CD14-positive monocyte (primary cell): ENCODE measurements around the gene TNFRSF18. TPM values are rescaled to one million over a fixed set of nuclear protein-coding genes. Genes with fewer than 3 reads are reported as not detected.

ENCODE experiments used
- DNase-seq, 3 donors: peaks; one replicate each; pipeline ENCODE4 v3.0.0-alpha.2; 2011 to 2022
- H2AFZ ChIP-seq: 2 replicates; pipeline ENCODE4 v1.6.0; 2012; ENCODE audit warnings: mild to moderate bottlenecking, low read depth, low read length, inconsistent platforms; ENCODE audit not compliant: insufficient read depth, poor library complexity, severe bottlenecking
- H3K27ac ChIP-seq, 2 donors: 1 replicate in 1 of 2; 2 replicates in 1 of 2; pipeline ENCODE4 v1.5.1; 2012 to 2013; ENCODE audit warnings: low read length in 2 of 2, control low read depth in 1 of 2, inconsistent platforms in 1 of 2, low read depth in 1 of 2, mild to moderate bottlenecking in 1 of 2
- H3K27me3 ChIP-seq, 2 donors: one replicate each; pipeline versions ENCODE4 v1.6.0 to v1.6.1; 2011 to 2013; ENCODE audit warnings: low read length in 2 of 2; ENCODE audit not compliant: control insufficient read depth in 2 of 2, insufficient read depth in 2 of 2
- H3K36me3 ChIP-seq, 2 donors: replicated peaks in 1 of 2; 1 replicate in 1 of 2; 2 replicates in 1 of 2; pipeline versions ENCODE4 v1.5.1 to v1.6.1; 2012 to 2013; ENCODE audit warnings: low read length in 2 of 2, control low read depth in 1 of 2, inconsistent platforms in 1 of 2, mild to moderate bottlenecking in 1 of 2; ENCODE audit not compliant: insufficient read depth in 2 of 2, control insufficient read depth in 1 of 2
- H3K4me1 ChIP-seq, 2 donors: 1 replicate in 1 of 2; 2 replicates in 1 of 2; pipeline versions ENCODE4 v1.5.1 to v1.6.1; 2012 to 2013; ENCODE audit warnings: low read length in 2 of 2, control low read depth in 1 of 2, inconsistent platforms in 1 of 2, mild to moderate bottlenecking in 1 of 2, moderate library complexity in 1 of 2; ENCODE audit not compliant: insufficient read depth in 2 of 2, control insufficient read depth in 1 of 2
- H3K4me2 ChIP-seq: replicated peaks from 2 replicates; pipeline ENCODE3; 2012; ENCODE audit warnings: low read length, moderate library complexity, mild to moderate bottlenecking; ENCODE audit not compliant: poor library complexity, severe bottlenecking; ENCODE audit errors: extremely low read depth
- H3K4me3 ChIP-seq, 3 experiments: fragments of 200-600 bp in 1 of 3; sonication (generic) in 1 of 3; replicated peaks in 1 of 3; 1 replicate in 2 of 3; 2 replicates in 1 of 3; pipeline ENCODE4 v1.5.1; 2011 to 2013; ENCODE audit warnings: low read length in 3 of 3, mild to moderate bottlenecking in 3 of 3, control low read depth in 2 of 3, low read depth in 2 of 3, inconsistent platforms in 1 of 3, moderate library complexity in 1 of 3
- H3K79me2 ChIP-seq: 2 replicates; pipeline ENCODE4 v1.6.0; 2012; ENCODE audit warnings: mild to moderate bottlenecking, control low read depth, inconsistent platforms, low read length, moderate library complexity; ENCODE audit not compliant: insufficient read depth
- H3K9ac ChIP-seq: 2 replicates; pipeline ENCODE4 v1.6.0; 2017; ENCODE audit warnings: low read length, mild to moderate bottlenecking; ENCODE audit not compliant: insufficient read depth, poor library complexity, severe bottlenecking
- H3K9me3 ChIP-seq, 2 donors: replicated peaks in 1 of 2; 1 replicate in 1 of 2; 2 replicates in 1 of 2; pipeline versions ENCODE4 v1.5.1 to v1.6.1; 2012 to 2013; ENCODE audit warnings: low read length in 2 of 2, control low read depth in 1 of 2; ENCODE audit not compliant: control insufficient read depth in 1 of 2, insufficient read depth in 1 of 2
- H4K20me1 ChIP-seq: 2 replicates; pipeline ENCODE4 v1.6.0; 2012; ENCODE audit warnings: mild to moderate bottlenecking, low read length, control low read depth, moderate library complexity; ENCODE audit not compliant: insufficient read depth
- H3K27ac Mint-ChIP-seq, 7 donors: one replicate each; pipeline ENCODE4 v1.8.0; 2020; ENCODE audit warnings: mild to moderate bottlenecking in 7 of 7, mixed read lengths in 7 of 7, moderate library complexity in 6 of 7, inconsistent platforms in 2 of 7
- H3K27me3 Mint-ChIP-seq, 3 donors: one replicate each; pipeline ENCODE4 v1.8.0; 2021 to 2022; ENCODE audit warnings: low read depth in 3 of 3, mild to moderate bottlenecking in 3 of 3, mixed read lengths in 3 of 3, moderate library complexity in 3 of 3, inconsistent platforms in 1 of 3
- H3K36me3 Mint-ChIP-seq, 2 donors: one replicate each; pipeline ENCODE4 v1.8.0; 2020; ENCODE audit warnings: mixed read lengths in 2 of 2, inconsistent platforms in 1 of 2, mild to moderate bottlenecking in 1 of 2
- H3K4me1 Mint-ChIP-seq: one replicate; pipeline ENCODE4 v1.8.0; 2020; ENCODE audit warnings: mild to moderate bottlenecking, mixed read lengths
- H3K4me3 Mint-ChIP-seq, 2 donors: one replicate each; pipeline ENCODE4 v1.8.0; 2020; ENCODE audit warnings: mild to moderate bottlenecking in 2 of 2, mixed read lengths in 2 of 2, moderate library complexity in 1 of 2
- H3K9me3 Mint-ChIP-seq, 7 donors: one replicate each; pipeline ENCODE4 v1.8.0; 2020 to 2022; ENCODE audit warnings: mixed read lengths in 7 of 7, mild to moderate bottlenecking in 6 of 7, moderate library complexity in 6 of 7, inconsistent platforms in 2 of 7
- WGBS: methylation state at CpG from one replicate; pipeline ENCODE4 v1.1.5; 2013; ENCODE audit warnings: missing lambda C conversion rate; ENCODE audit not compliant: insufficient coverage; 5-methylcytosine and 5-hydroxymethylcytosine counted together
- intact Hi-C, 2 donors: fragments of 100-400 bp; cut with micrococcal nuclease; formaldehyde crosslinking; loops; one replicate each; pipeline versions ENCODE4 v1.15.0 to v1.15.1; 2023
- polyA plus RNA-seq, 3 donors: library from polyadenylated mRNA; depleted of rRNA in 1 of 3; unstranded in 2 of 3; stranded (reverse) in 1 of 3; fragments of 300-500 nt in 2 of 3; fragments of >200 nt in 1 of 3; fragmentation: Illumina TruSeq in 2 of 3; gene quantifications; 1 replicate in 2 of 3; 2 replicates in 1 of 3; pipeline ENCODE4 v1.2.3, GENCODE V29; 2012 to 2021
- TF ChIP-seq, protein P1 (sequence below): fragments of 200-600 bp; IDR thresholded peaks from one replicate; pipeline ENCODE4 v1.8.0; 2022; ENCODE audit warnings: antibody characterized with exemption, mild to moderate bottlenecking

TNFRSF18 gene
- polyA plus RNA-seq, 3 donors = not detected

GRCh38 chr1:1232208-1232795 is 25.9 kb upstream of the TNFRSF18 start, which contains the start of gene B3GALT6:
Gene B3GALT6, plus strand, starts transcription at chr1:1232237. Its CDS starts 42 bp downstream, at chr1:1232279.
- peaks cover 0 to 3% (median 0%) of the 10 kb centered on the region in 7 donors for H3K9me3 Mint-ChIP-seq
- H3K36me3 Mint-ChIP-seq = peaks cover 22 to 40% of the 10 kb centered on the region in 2 donors
- peak within 1 kb of the TSS; percentile 91 to 96 for H3K4me3 Mint-ChIP-seq
- Histone ChIP-seq H2AFZ (peak within 1 kb of the TSS; percentile 83), H3K27me3 (no peaks in the 10 kb centered on the region), H3K36me3 (peaks cover 21 to 24% of the 10 kb centered on the region in 2 donors), H3K79me2 (peaks cover 64% of the 10 kb centered on the region), H3K27ac (peak within 1 kb of the TSS; percentile 52 to 90), H3K4me3 (peak within 1 kb of the TSS; percentile 86 to 88 (median 87)), H3K4me2 (peak within 1 kb of the TSS; percentile 90), H3K9ac (peak within 1 kb of the TSS; percentile 97), H3K9me3 (no peaks in the 10 kb centered on the region), H3K4me1 (peaks cover 19 to 31% of the 10 kb centered on the region in 2 donors), H4K20me1 (peaks cover 43% of the 10 kb centered on the region)
- peak in 2 of 3 donors; percentile 22 to 59 for DNase-seq
- H3K27me3 Mint-ChIP-seq = peaks cover 0 to 9% (median 0%) of the 10 kb centered on the region in 3 donors
- WGBS = 8% methylated on average over 100 of the region's 100 CpGs
- H3K4me1 Mint-ChIP-seq = peaks cover 33% of the 10 kb centered on the region
- intact Hi-C loops = loop anchor here in 1 of 2 donors (5.0 to 10.0 kb wide), 2 partner anchors 115 to 198 kb away; partner anchors contain the start of gene C1orf159
- peak within 1 kb of the TSS; percentile 81 to 96 (median 86) for H3K27ac Mint-ChIP-seq
- TF ChIP-seq, protein P1, sequence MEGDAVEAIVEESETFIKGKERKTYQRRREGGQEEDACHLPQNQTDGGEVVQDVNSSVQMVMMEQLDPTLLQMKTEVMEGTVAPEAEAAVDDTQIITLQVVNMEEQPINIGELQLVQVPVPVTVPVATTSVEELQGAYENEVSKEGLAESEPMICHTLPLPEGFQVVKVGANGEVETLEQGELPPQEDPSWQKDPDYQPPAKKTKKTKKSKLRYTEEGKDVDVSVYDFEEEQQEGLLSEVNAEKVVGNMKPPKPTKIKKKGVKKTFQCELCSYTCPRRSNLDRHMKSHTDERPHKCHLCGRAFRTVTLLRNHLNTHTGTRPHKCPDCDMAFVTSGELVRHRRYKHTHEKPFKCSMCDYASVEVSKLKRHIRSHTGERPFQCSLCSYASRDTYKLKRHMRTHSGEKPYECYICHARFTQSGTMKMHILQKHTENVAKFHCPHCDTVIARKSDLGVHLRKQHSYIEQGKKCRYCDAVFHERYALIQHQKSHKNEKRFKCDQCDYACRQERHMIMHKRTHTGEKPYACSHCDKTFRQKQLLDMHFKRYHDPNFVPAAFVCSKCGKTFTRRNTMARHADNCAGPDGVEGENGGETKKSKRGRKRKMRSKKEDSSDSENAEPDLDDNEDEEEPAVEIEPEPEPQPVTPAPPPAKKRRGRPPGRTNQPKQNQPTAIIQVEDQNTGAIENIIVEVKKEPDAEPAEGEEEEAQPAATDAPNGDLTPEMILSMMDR = no peak

DNA sequence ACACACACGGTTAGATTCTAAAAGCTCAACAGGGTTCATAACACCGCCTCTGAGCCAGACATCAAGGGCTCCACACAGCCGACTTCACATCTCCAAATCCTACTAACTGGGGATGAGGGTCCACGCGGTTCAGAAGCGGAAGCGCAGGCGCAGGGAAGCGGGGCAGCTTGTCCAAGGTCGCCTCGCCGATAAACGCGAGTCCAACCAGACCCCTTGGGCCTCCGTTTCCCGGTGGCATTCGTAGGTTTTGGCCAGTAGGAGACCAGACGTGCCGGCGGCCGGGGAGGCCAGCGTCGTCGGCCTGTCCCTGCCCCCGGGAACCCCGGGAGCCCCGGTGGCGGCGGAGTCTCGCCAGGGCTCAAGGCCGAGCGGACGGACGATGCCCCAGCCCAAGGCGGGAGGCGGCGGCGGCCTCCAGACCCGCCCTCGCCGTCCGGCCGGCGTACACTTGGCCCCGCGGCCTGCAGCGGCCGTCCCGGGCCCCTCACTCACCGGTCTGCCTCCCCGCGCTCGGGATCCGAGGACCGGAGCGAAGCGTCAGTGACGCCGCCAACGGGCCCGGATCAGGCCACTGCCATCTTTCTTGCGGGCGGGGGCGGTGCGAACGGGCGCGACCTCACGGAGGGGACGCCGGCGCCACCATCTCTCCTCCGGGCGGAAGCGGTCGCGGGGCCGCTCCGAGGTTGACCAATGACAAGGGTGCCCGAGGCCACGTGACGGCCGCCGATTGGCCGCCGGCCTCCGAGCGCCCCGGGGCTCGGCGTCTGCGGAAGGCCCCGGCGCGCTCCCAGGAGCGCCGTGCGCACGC is 25.2 kb upstream of the TNFRSF18 start, which contains the start of gene SDF4:
SDF4 (minus strand) TSS at position 602 of the 808 bp plus-strand sequence. CDS start 3,229 bp downstream, outside the sequence.
- DNase-seq = peak; percentile 94 to 98 (median 96)
- Histone ChIP-seq H3K27ac (peak within 1 kb of the TSS; percentile 52 to 90), H3K36me3 (peaks cover 26 to 31% of the 10 kb centered on the region in 2 donors), H4K20me1 (peaks cover 48% of the 10 kb centered on the region), H3K9me3 (no peaks in the 10 kb centered on the region), H3K4me3 (peak within 1 kb of the TSS; percentile 86 to 88 (median 87)), H2AFZ (peak within 1 kb of the TSS; percentile 83), H3K79me2 (peaks cover 69% of the 10 kb centered on the region), H3K4me2 (peak within 1 kb of the TSS; percentile 90), H3K4me1 (peaks cover 19 to 31% of the 10 kb centered on the region in 2 donors), H3K27me3 (no peaks in the 10 kb centered on the region), H3K9ac (peak within 1 kb of the TSS; percentile 97)
- peaks cover 33% of the 10 kb centered on the region for H3K4me1 Mint-ChIP-seq
- H3K27ac Mint-ChIP-seq = peak within 1 kb of the TSS; percentile 81 to 96 (median 86)
- H3K4me3 Mint-ChIP-seq = peak within 1 kb of the TSS; percentile 91 to 96
- intact Hi-C loops = loop anchor here (2.0 to 10.0 kb wide), 3 partner anchors 114 to 197 kb away; partner anchors contain the start of gene C1orf159 (in 2 of the 2)
- TF ChIP-seq, protein P1 = no peak
- H3K27me3 Mint-ChIP-seq = peaks cover 0 to 3% (median 0%) of the 10 kb centered on the region in 3 donors
- H3K9me3 Mint-ChIP-seq = peaks cover 0 to 3% (median 0%) of the 10 kb centered on the region in 7 donors
- peaks cover 25 to 44% of the 10 kb centered on the region in 2 donors for H3K36me3 Mint-ChIP-seq
- under 1% methylated on average over 99 of the region's 99 CpGs for WGBS
